Stimulated activated naive CD4-positive, alpha-beta T cell treated with Interleukin-2 at 50 U/mL for 16 hours (primary cell): ENCODE data around the gene MKLN1.
A peak's percentile ranks its signal among the peaks of the same experiment; 100 is the strongest.
"Not testable (repeated sequence)": the region's sequence is repeated elsewhere in the genome, so short reads cannot be mapped to it uniquely, and the experiment has no call there.

Experiments used
- DNase-seq: peaks from one replicate; lab custom pipeline; 2025; lab: John Stamatoyannopoulos, UW

The MKLN1 gene

GRCh38 chr7:131501930-131502685, 174.4 kb downstream of the MKLN1 start:
- DNase-seq, result no peak

- no peak for DNase-seq
These were observed 175.3 kb downstream of the MKLN1 start for GRCh38 chr7:131502810-131503508.

DNA sequence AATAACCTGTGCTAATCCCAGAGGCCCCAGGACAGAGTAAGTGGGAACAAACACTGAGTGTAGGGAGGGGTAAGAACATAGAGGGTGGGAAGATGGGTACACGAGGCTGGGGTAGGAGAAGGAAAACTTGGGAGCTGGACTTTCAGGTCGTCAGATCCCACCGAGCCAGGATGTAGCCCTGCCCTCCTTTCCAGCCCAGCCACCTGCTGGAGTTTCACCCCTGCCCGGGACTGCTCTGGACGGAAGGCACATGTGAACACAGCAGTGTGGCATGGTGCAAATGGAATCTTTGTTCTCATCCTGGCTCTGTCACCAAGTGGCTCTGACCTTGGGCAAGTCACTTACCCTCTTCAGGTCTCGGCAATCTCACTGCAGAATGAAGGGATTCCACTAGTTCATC, 176.0 kb downstream of the MKLN1 start:
- no peak for DNase-seq

DNA sequence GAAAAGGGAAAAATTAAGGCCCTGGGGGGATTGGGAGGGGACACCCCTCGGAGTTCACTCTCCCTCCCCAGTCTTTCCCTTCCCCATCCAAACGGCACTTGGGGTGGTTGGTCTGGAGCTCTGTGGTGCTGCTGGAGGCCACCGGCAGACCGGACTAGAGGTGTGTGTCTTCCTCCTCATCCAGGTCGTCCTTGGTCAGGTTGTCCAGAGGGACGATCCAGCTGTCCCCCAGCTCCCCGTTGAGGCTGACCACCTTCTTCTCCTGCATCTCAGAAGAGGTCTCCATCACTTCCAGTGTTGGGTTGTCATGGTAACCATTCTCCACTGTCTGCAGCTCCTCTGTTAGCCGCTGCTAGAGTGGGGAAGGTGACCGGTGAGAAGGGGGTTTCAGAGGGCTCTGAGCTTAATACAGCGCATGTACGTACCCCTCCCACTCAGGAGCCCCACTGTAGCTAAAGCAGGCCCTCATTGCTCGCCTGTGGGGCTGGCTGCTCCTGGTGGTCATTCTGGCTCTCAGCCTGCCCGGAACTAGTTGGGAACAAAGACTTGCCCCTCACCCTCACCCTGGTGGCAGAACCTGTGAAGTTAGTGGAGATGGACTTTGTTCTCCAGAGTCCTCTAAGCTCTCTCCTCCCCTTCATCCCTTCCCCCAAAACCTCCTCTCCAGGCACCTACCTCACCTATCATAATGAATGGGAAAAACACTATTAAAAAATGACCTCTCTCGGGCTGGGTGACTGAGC, 176.7 kb downstream of the MKLN1 start:
- no peak for DNase-seq

GRCh38 chr7:131505037-131505620, 177.5 kb downstream of the MKLN1 start:
- not testable (repeated sequence) for DNase-seq

GRCh38 chr7:131505636-131506557, 178.2 kb downstream of the MKLN1 start:
- DNase-seq, result no peak

- DNase-seq, result no peak
These were observed 178.9 kb downstream of the MKLN1 start for GRCh38 chr7:131506597-131506996.

GRCh38 chr7:131507592-131508331, 180.1 kb downstream of the MKLN1 start:
- peak; percentile 73 for DNase-seq

- DNase-seq, result no peak
These were observed 181.2 kb downstream of the MKLN1 start for GRCh38 chr7:131508754-131509486.

GRCh38 chr7:131509781-131510180, 182.1 kb downstream of the MKLN1 start:
- no peak for DNase-seq

DNA sequence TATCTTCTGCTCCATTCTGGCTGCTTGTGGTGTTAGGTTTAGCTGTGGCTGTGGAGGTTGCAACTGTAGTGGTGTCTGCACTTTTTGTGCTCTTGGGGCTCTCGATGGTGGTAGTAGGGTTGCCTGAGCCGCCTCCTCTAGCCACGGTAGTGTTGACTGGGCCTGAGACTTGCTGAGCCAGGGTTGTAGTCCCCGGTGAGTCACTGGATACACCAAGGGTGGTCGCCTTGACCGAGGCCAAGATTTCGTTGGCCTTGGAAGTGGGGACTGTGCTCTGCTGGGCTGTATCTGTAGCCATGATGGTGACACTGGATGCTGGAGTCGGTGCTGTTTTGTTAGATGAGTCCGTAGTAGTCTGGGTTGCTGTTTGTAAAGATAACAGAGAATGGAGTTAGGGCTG, 183.4 kb downstream of the MKLN1 start:
- no peak for DNase-seq

GRCh38 chr7:131511774-131512535, 184.3 kb downstream of the MKLN1 start:
- DNase-seq, result no peak

GRCh38 chr7:131513245-131514061, 185.8 kb downstream of the MKLN1 start:
- peak; percentile 70 for DNase-seq

- DNase-seq, result not testable (repeated sequence)
These were observed 187.8 kb downstream of the MKLN1 start for GRCh38 chr7:131515471-131515870.

DNA sequence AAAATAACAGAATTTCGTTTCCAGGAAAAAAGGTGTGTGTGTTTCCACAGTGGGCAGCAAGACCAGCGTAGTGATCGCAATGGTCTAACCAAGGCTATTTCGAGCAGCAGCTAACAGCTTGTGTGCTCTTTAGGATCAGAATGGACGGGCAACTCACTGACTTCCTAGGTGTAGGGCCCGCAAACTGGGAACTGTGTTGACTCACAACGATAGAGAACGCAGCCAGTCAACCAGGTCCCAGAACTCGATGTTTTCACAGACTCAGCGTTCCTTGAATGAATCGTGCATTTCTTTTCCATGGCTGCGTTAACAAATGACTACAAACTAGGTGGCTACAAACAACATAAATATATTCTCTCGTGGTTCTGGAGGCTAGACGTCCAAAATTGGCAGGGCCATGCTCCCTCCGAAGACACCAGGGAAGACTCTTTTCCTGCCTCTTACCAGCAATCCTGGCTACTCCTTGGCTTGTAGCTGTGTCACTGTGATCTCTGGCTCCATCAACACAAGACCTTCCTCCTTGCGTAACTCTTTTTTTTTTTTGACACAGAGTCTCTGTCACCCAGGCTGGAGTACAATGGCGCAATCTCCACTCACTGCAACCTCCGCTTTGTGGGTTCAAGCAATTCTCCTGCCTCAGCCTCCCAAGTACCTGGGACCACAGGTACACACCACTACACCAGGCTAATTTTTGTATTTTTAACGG, 189.7 kb downstream of the MKLN1 start:
- no peak for DNase-seq

DNA sequence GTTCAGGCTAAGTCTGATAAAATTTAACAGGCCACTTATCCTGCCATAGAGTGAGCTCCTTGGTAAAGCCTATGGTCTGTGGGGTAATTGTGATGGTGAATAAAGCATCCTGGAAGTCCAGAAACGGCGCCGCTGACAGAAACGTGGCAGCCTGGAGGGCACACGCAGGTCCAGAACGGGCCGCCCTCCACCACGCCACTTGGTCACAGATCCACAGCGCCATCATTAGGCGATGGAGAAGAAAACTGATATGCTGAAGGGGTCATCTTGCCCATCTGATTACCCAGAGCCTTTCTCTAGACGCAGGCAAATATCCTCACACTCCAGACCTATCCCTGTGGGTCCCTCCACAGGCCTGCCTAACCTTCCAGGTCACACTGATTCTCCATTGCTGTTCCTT, 190.9 kb downstream of the MKLN1 start:
- no peak for DNase-seq

DNA sequence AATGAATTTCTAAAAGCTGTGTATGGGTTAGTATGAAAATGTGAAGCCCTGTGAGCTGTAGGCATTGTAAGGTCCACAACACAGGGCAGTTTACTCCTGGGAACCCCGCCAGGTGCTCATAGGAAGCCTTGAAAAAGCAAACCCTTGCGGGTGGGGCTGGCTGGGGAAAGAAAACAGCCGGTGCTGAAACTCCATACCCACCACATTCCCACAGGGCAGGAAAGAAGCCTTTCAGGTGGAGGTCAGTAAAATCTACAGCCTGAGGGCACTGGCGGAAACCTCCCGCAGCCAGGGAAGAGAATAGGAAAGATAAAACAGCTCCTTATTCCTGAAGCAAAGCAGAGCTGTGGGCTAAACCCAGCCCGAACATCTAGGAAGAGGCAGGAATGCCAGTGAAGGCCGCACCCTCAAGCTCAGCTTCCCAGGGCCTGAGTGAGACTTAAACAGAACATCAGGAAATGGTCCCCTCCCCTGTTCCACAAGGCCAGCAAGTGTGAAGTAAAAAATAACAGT, 194.0 kb downstream of the MKLN1 start:
- DNase-seq, result no peak
